Muscle layer of colon (tissue), 2 donors: ENCODE results near the gene FARP1.

Source experiments
- H3K27ac ChIP-seq: one replicate; pipeline ENCODE4 v1.7.0; 2013; ENCODE audit warnings: low read depth, mild to moderate bottlenecking, low read length, moderate library complexity
- H3K27me3 ChIP-seq, 2 donors: one replicate each; pipeline ENCODE4 v1.7.0; 2013; ENCODE audit warnings: low read length in 2 of 2, mild to moderate bottlenecking in 2 of 2; ENCODE audit not compliant: insufficient read depth in 2 of 2, control insufficient read depth in 1 of 2
- H3K36me3 ChIP-seq: one replicate; pipeline ENCODE4 v1.7.0; 2013; ENCODE audit warnings: mild to moderate bottlenecking, low read length; ENCODE audit not compliant: insufficient read depth
- H3K4me1 ChIP-seq: one replicate; pipeline ENCODE4 v1.7.0; 2013; ENCODE audit warnings: mild to moderate bottlenecking, low read length; ENCODE audit not compliant: insufficient read depth
- H3K4me3 ChIP-seq, 2 donors: one replicate each; pipeline ENCODE4 v1.7.0; 2013; ENCODE audit warnings: low read length in 2 of 2, low read depth in 1 of 2, mild to moderate bottlenecking in 1 of 2, moderate library complexity in 1 of 2
- H3K9ac ChIP-seq: one replicate; pipeline ENCODE4 v1.7.0; 2013; ENCODE audit warnings: low read length
- H3K9me3 ChIP-seq: one replicate; pipeline ENCODE4 v1.7.0; 2013; ENCODE audit warnings: mild to moderate bottlenecking, low read length
- donor health status: abdominal sarcoma.
- donor health status: Adenocarcinoma of cecum.

Gene FARP1

GRCh38 chr13:98181111-98181815 is 38.4 kb downstream of the FARP1 start:
- Histone ChIP-seq H3K9me3 (no peaks in the 10 kb centered on the region), H3K36me3 (no peaks in the 10 kb centered on the region), H3K4me3 (no peak overlapping the region), H3K27me3 (no peaks in the 10 kb centered on the region), H3K27ac (no peak overlapping the region), H3K9ac (no peak overlapping the region), H3K4me1 (peaks cover 6% of the 10 kb centered on the region)

- Histone ChIP-seq H3K9ac (no peak overlapping the region), H3K4me3 (no peak overlapping the region), H3K9me3 (no peaks in the 10 kb centered on the region), H3K4me1 (peaks cover 7% of the 10 kb centered on the region), H3K27me3 (no peaks in the 10 kb centered on the region), H3K27ac (no peak overlapping the region), H3K36me3 (no peaks in the 10 kb centered on the region)
Observed at GRCh38 chr13:98182153-98182552, 39.3 kb downstream of the FARP1 start.

GRCh38 chr13:98182589-98182988 is 39.7 kb downstream of the FARP1 start:
- Histone ChIP-seq H3K4me3 (no peak overlapping the region), H3K27ac (no peak overlapping the region), H3K27me3 (no peaks in the 10 kb centered on the region), H3K9me3 (no peaks in the 10 kb centered on the region), H3K36me3 (no peaks in the 10 kb centered on the region), H3K9ac (no peak overlapping the region), H3K4me1 (peaks cover 11% of the 10 kb centered on the region)

- H3K4me1 ChIP-seq, result peaks cover 15% of the 10 kb centered on the region
- no peak overlapping the region for H3K27ac ChIP-seq
- no peak overlapping the region for H3K9ac ChIP-seq
- no peaks in the 10 kb centered on the region for H3K36me3 ChIP-seq
- no peaks in the 10 kb centered on the region for H3K27me3 ChIP-seq
- no peak overlapping the region for H3K4me3 ChIP-seq
- no peaks in the 10 kb centered on the region for H3K9me3 ChIP-seq
Observed at GRCh38 chr13:98184792-98185191, 41.9 kb downstream of the FARP1 start.

- H3K9me3 ChIP-seq, result no peaks in the 10 kb centered on the region
- no peak overlapping the region for H3K9ac ChIP-seq
- H3K4me1 ChIP-seq, result peaks cover 14% of the 10 kb centered on the region
- no peaks in the 10 kb centered on the region for H3K27me3 ChIP-seq
- H3K27ac ChIP-seq, result peak overlapping the region; percentile 37
- H3K4me3 ChIP-seq, result no peak overlapping the region
- H3K36me3 ChIP-seq, result no peaks in the 10 kb centered on the region
Observed at GRCh38 chr13:98187155-98187964, 44.5 kb downstream of the FARP1 start.

- H3K27ac ChIP-seq, result peak overlapping the region; percentile 37
- no peak overlapping the region for H3K4me3 ChIP-seq
- H3K4me1 ChIP-seq, result peaks cover 10% of the 10 kb centered on the region
- H3K36me3 ChIP-seq, result no peaks in the 10 kb centered on the region
- no peak overlapping the region for H3K9ac ChIP-seq
- no peaks in the 10 kb centered on the region for H3K9me3 ChIP-seq
- no peaks in the 10 kb centered on the region for H3K27me3 ChIP-seq
Observed at GRCh38 chr13:98187965-98188261, 45.0 kb downstream of the FARP1 start.

GRCh38 chr13:98188544-98189166 is 45.8 kb downstream of the FARP1 start:
- Histone ChIP-seq H3K9me3 (no peaks in the 10 kb centered on the region), H3K27ac (no peak overlapping the region), H3K4me1 (peaks cover 13% of the 10 kb centered on the region)

GRCh38 chr13:98189841-98190505 is 47.1 kb downstream of the FARP1 start:
- H3K9ac ChIP-seq, result no peak overlapping the region
- H3K27ac ChIP-seq, result no peak overlapping the region
- H3K4me1 ChIP-seq, result peaks cover 13% of the 10 kb centered on the region

More at GRCh38 chr13:98188544-98189166, 45.8 kb downstream of the FARP1 start:
- no peak overlapping the region for H3K9ac ChIP-seq
- H3K4me3 ChIP-seq, result no peak overlapping the region
- H3K36me3 ChIP-seq, result no peaks in the 10 kb centered on the region
- H3K27me3 ChIP-seq, result no peaks in the 10 kb centered on the region

GRCh38 chr13:98190889-98191444 is 48.1 kb downstream of the FARP1 start:
- Histone ChIP-seq H3K9ac (no peak overlapping the region), H3K4me3 (no peak overlapping the region), H3K36me3 (no peaks in the 10 kb centered on the region)

More at GRCh38 chr13:98189841-98190505, 47.1 kb downstream of the FARP1 start:
- no peaks in the 10 kb centered on the region for H3K9me3 ChIP-seq
- H3K4me3 ChIP-seq, result no peak overlapping the region
- no peaks in the 10 kb centered on the region for H3K36me3 ChIP-seq
- H3K27me3 ChIP-seq, result no peaks in the 10 kb centered on the region

GRCh38 chr13:98192008-98192407 is 49.1 kb downstream of the FARP1 start:
- Histone ChIP-seq H3K9me3 (no peaks in the 10 kb centered on the region), H3K9ac (no peak overlapping the region), H3K4me3 (no peak overlapping the region), H3K27ac (no peak overlapping the region), H3K27me3 (no peaks in the 10 kb centered on the region), H3K36me3 (no peaks in the 10 kb centered on the region), H3K4me1 (peaks cover 13% of the 10 kb centered on the region)

More at GRCh38 chr13:98190889-98191444, 48.1 kb downstream of the FARP1 start:
- no peaks in the 10 kb centered on the region for H3K27me3 ChIP-seq
- H3K27ac ChIP-seq, result peak overlapping the region; percentile 33
- peaks cover 13% of the 10 kb centered on the region for H3K4me1 ChIP-seq
- H3K9me3 ChIP-seq, result no peaks in the 10 kb centered on the region
